ENCODE measurements around the gene RXYLT1. TPM values are rescaled to one million over a fixed set of nuclear protein-coding genes. Genes with fewer than 3 reads are reported as not detected.

The RXYLT1 gene
- polyA plus RNA-seq, 2 of the 4 experiments (the other 2 are of a cell fraction), result 34.2 to 59.1 TPM

- DNase-seq (ENCODE audit: low read depth in 1 of 2, low spot score in 1 of 2), result no peak
- Histone ChIP-seq H3K4me1 (no peaks in the 10 kb centered on the region), H3K27ac (no peak overlapping the region), H3K4me3 (no peak overlapping the region), H3K4me2 (no peak overlapping the region), H3K9me3 (peaks cover 12% of the 10 kb centered on the region; the same call in 2 of the 3 replicates)
- TF ChIP-seq USF2 (IDR thresholded peaks at IDR 0.05), result no peak
- TF ChIP-seq NR3C1 (IDR thresholded peaks at IDR 0.05), result no peak
- no peak for TF ChIP-seq CEBPB (IDR thresholded peaks at IDR 0.05)
- no peak for TF ChIP-seq POLR2A (IDR thresholded peaks at IDR 0.05; ENCODE audit: low read length)
- no peak for TF ChIP-seq FOSB (CRISPR knock-in tag; IDR thresholded peaks at IDR 0.05)
- TF ChIP-seq MYC (IDR thresholded peaks at IDR 0.05; ENCODE audit: borderline replicate concordance, low read length), result no peak
- no peak for TF ChIP-seq NFE2L2 (conservative IDR thresholded peaks at IDR 0.05; ENCODE audit: low read length)
- TF ChIP-seq RNF2 (IDR thresholded peaks at IDR 0.05; ENCODE audit: borderline replicate concordance, low read depth), result no peak
- no peak for TF ChIP-seq HMGXB4 (CRISPR knock-in tag; IDR thresholded peaks at IDR 0.05; ENCODE audit: borderline replicate concordance)
- TF ChIP-seq HOXB5 (CRISPR knock-in tag; IDR thresholded peaks at IDR 0.05), result no peak
- TF ChIP-seq FOXS1 (CRISPR knock-in tag; IDR thresholded peaks at IDR 0.05), result no peak
- TF ChIP-seq SMC3 (IDR thresholded peaks at IDR 0.05), result no peak
- TF ChIP-seq BHLHE40 (IDR thresholded peaks at IDR 0.05; ENCODE audit: low read depth, low read length), result no peak
- TF ChIP-seq POLR2AphosphoS2 (conservative IDR thresholded peaks at IDR 0.05; ENCODE audit: low read length), result no peak
- TF ChIP-seq CBX8 (IDR thresholded peaks at IDR 0.05), result no peak
- TF ChIP-seq RARB (CRISPR knock-in tag; IDR thresholded peaks at IDR 0.05), result no peak
- 67% methylated on average over 1 of the region's 1 CpG for WGBS (ENCODE audit: missing lambda C conversion rate)
- no peak for FAIRE-seq
- POLR2A ChIA-PET, result no interaction called here
- no peak for ATAC-seq
- CTCF ChIA-PET, result interaction anchor here (0.9 kb wide), 1 partner anchor 32 kb away, joined by 3 read pairs; no protein-coding TSS in a partner anchor
Observed at GRCh38 chr12:63770375-63770774, 9.3 kb upstream of the RXYLT1 start.

GRCh38 chr12:63777340-63777739 is 2.4 kb upstream of the RXYLT1 start:
- H3K4me3 ChIP-seq, result no peak overlapping the region
- CTCF ChIA-PET, result no interaction called here
- DNase-seq (ENCODE audit: low read depth in 1 of 2, low spot score in 1 of 2) (no peak), ATAC-seq (no peak), FAIRE-seq (no peak)
- H3K4me1 ChIP-seq, result peaks cover 15% of the 10 kb centered on the region; the same call in 2 of the 3 replicates
- H3K4me2 ChIP-seq, result no peak overlapping the region
- H3K9me3 ChIP-seq, result no peaks in the 10 kb centered on the region; the same call in 2 of the 3 replicates
- POLR2A ChIA-PET, result interaction anchor here (0.6 kb wide), 1 partner anchor 26 kb away, joined by 5 read pairs; no protein-coding TSS in a partner anchor
- 86% methylated on average over 1 of the region's 1 CpG for WGBS (ENCODE audit: missing lambda C conversion rate)
- TF ChIP-seq HDAC2 (IDR thresholded peaks at IDR 0.05) (no peak), EP300 (IDR thresholded peaks at IDR 0.05) (no peak), MAFK (IDR thresholded peaks at IDR 0.05; ENCODE audit: partially characterized antibody) (no peak), ZSCAN20 (CRISPR knock-in tag; IDR thresholded peaks at IDR 0.05) (no peak), EHF (CRISPR knock-in tag; IDR thresholded peaks at IDR 0.05) (no peak), ZFP36 (IDR thresholded peaks at IDR 0.05; ENCODE audit: borderline replicate concordance, partially characterized antibody) (no peak), MAZ (IDR thresholded peaks at IDR 0.05; ENCODE audit: borderline replicate concordance, low read depth, low read length) (no peak)
- H3K27ac ChIP-seq, result no peak overlapping the region

DNA sequence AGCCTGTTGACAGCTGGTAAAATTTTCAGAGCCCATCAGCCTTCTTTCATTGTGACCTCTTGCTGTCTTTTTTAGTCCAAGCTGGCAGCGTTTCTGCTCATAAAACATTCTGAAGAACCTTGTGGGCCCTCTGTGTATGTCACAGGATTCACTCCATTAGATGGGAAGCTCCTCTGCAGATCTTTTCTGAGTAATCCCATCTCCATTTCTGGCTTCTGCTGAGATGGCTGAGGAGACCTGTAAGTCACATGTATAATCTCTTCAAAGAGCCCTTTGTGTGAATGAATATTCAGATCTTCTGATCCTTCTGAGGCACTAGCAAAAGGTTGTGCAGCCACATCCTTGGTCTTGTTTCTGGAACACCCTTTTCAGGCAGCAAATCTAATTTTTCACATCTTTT is 2.8 kb downstream of the RXYLT1 start:
- H3K4me2 ChIP-seq, result no peak overlapping the region
- ChIA-PET CTCF (interaction anchor here (1.2 to 1.8 kb wide), 2 partner anchors 19 to 678 kb away, joined by 3 to 7 read pairs; no protein-coding TSS in a partner anchor), POLR2A (no interaction called here)
- 75% methylated on average over 1 of the region's 1 CpG for WGBS (ENCODE audit: missing lambda C conversion rate)
- TF ChIP-seq SMC3 (IDR thresholded peaks at IDR 0.05) (no peak), ZSCAN20 (CRISPR knock-in tag; IDR thresholded peaks at IDR 0.05) (no peak), HOXB13 (CRISPR knock-in tag; IDR thresholded peaks at IDR 0.05; ENCODE audit: low read depth) (no peak), CEBPB (IDR thresholded peaks at IDR 0.05) (no peak), NR3C1 (IDR thresholded peaks at IDR 0.05) (no peak)
- H3K4me1 ChIP-seq, result peaks cover 15% of the 10 kb centered on the region; the same call in 2 of the 3 replicates
- DNase-seq (ENCODE audit: low read depth in 1 of 2, low spot score in 1 of 2) (no peak), FAIRE-seq (no peak), ATAC-seq (no peak)
- H3K9me3 ChIP-seq, result no peaks in the 10 kb centered on the region
- H3K4me3 ChIP-seq, result no peak overlapping the region
- H3K27ac ChIP-seq, result no peak overlapping the region

Data from A549 (cell line).